Testis (tissue), 2 donors: ENCODE results near the gene SLC35C1.

Experiments
- CTCF ChIP-seq, 3 experiments: fragments of 450-650 bp in 2 of 3; fragments of 200-600 bp in 1 of 3; sonication (generic) in 1 of 3; IDR thresholded peaks; one replicate each; pipeline ENCODE4 v1.5.1; 2016 to 2019; ENCODE audit warnings: antibody characterized with exemption in 3 of 3, mild to moderate bottlenecking in 2 of 3, moderate library complexity in 1 of 3
- POLR2A ChIP-seq: fragments of 450-650 bp; IDR thresholded peaks from one replicate; pipeline ENCODE4 v1.6.1; 2017; ENCODE audit warnings: antibody characterized with exemption, mild to moderate bottlenecking, moderate library complexity

GRCh38 chr11:45852712-45853101 is 47.8 kb downstream of the SLC35C1 start:
- TF ChIP-seq CTCF (IDR thresholded peaks at IDR 0.05) (no peak), POLR2A (no peak)
